A549 (cell line): ENCODE measurements around the gene FAM53B.

Experiments
- CTCF ChIP-seq: fragments of >200 bp; sonication (Bioruptor Twin); formaldehyde crosslinking; IDR thresholded peaks from 3 replicates; pipeline ENCODE4 v1.5.1; 2016
- HOXA7 ChIP-seq: fragments of 250-450 bp; sonication (Bioruptor Pico); IDR thresholded peaks from 2 replicates; pipeline ENCODE4 v1.5.0; 2020; ENCODE audit warnings: mild to moderate bottlenecking, moderate library complexity
- JUNB ChIP-seq: fragments of >200 bp; sonication (Bioruptor Twin); formaldehyde crosslinking; IDR thresholded peaks from 2 replicates; pipeline ENCODE4 v1.6.1; 2016
- MYC ChIP-seq: IDR thresholded peaks from 2 replicates; pipeline ENCODE4 v1.6.1; 2012; ENCODE audit warnings: mild to moderate bottlenecking, inconsistent platforms, low read length, improper control_type of control experiment, borderline replicate concordance
- POLR2A ChIP-seq: IDR thresholded peaks from 2 replicates; pipeline ENCODE4 v1.6.1; 2012; ENCODE audit warnings: mild to moderate bottlenecking, low read length

DNA sequence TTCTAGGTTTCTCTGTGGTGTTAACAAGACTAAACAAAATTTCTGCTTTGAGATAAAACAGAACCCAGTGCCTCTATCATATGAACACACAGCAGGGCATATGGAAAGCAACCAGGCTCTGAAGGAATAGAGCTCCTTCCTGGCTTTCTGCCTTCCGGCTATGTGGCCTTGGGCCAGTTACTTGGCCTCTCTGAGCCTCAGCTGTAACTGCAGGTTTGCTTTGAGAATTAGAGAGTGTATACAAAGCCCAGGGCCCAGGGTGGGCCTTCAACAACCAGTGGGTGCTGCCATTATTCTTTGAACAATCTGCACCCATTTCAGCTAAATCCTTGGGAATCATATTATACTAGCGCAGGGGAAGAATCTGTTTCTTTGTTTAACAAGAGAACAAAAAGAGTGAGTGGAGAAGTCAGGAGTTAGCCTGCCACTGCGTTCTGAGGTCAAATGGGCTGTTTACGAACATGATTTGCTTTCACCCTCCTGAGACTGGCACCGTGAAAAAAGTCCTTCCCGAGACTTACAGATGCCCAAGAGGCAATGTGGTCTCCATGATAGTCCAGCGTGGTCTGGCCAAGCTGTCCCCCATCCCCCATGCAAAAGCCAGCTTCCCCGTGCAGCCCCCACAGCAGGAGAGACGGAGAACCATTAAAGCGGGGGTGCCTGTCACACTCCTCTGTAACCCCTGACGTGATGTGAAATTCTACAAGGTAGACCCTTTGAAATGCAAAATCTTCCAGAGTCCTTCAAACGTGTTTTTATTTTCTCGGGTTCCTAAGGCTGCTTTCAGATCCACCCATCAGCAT lies 4.9 kb downstream of the FAM53B start:
- no peak for TF ChIP-seq CTCF
- TF ChIP-seq JUNB = no peak
- no peak for TF ChIP-seq MYC
- no peak for TF ChIP-seq POLR2A
- no peak for TF ChIP-seq HOXA7 (CRISPR knock-in tag)
